HG02763 (cell line): ENCODE data around the gene STXBP1.
"Not testable (repeated sequence)": the region's sequence is repeated elsewhere in the genome, so short reads cannot be mapped to it uniquely, and the experiment has no call there.

ENCODE experiments used
- ATAC-seq: cut with Tn5 transposase; IDR thresholded peaks from one replicate; pipeline ENCODE4 v1.9.1; 2021; ENCODE audit warnings: mild to moderate bottlenecking, moderate library complexity; ENCODE audit not compliant: unreplicated experiment

The STXBP1 gene

GRCh38 chr9:127613583-127613954, 1.5 kb downstream of the STXBP1 start:
- ATAC-seq = no peak

DNA sequence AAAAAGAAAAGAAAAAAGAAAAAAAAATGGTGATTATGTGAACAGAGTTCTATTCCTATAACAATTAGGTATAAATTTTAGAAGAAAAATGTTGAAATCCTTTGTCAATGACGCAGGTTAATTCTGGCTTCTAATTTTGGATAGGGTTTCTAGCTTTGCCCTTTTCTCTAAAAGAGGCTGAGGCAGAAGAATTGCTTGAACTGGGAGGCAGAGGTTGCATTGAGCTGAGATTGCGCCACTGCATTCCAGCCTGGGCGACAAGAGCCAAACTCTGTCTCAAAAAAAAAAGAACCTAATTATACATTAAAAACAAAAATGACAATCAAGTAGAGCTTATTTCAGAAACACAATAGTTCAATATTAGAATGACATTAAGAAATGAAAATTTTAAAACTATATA, 2.9 kb downstream of the STXBP1 start:
- ATAC-seq = no peak

DNA sequence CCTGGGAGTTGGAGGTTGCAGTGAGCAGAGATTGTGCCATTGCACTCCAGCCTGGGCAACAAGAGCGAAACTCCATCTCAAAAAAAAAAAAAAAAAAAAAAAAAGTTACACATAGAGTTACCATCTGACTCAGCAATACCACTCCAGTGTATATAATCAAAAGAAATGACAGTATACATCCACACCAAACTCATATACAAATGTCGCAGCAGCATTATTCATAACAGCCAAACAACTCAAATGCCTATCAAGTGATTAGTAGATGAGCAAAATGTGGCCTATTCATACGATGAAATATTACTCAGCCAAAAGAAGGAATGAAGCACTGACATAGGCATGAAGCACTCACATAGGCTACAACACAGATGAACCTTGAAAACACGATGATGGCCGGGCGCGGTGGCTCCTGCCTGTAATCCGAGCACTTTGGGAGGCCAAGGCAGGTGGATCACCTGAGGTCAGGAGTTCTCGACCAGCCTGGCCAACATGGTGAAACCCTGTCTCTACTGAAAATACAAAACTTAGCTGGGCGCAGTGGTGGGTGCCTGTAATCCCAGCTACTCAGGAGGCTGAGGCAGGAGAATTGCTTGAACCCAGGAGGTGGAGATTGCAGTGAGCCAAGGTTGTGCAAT, 9.4 kb downstream of the STXBP1 start:
- ATAC-seq = not testable (repeated sequence)

GRCh38 chr9:127626752-127627493, 14.8 kb downstream of the STXBP1 start:
- ATAC-seq = no peak

- ATAC-seq = no peak
These were observed 15.4 kb downstream of the STXBP1 start for GRCh38 chr9:127627494-127627855.

- no peak for ATAC-seq
These were observed 16.8 kb downstream of the STXBP1 start for GRCh38 chr9:127628758-127629467.

GRCh38 chr9:127629468-127630081, 17.5 kb downstream of the STXBP1 start:
- ATAC-seq = no peak

- ATAC-seq = no peak
These were observed 21.3 kb downstream of the STXBP1 start for GRCh38 chr9:127633216-127633862.

GRCh38 chr9:127634021-127634420, 21.9 kb downstream of the STXBP1 start:
- no peak for ATAC-seq

- no peak for ATAC-seq
These were observed 22.6 kb downstream of the STXBP1 start for GRCh38 chr9:127634698-127635097.

DNA sequence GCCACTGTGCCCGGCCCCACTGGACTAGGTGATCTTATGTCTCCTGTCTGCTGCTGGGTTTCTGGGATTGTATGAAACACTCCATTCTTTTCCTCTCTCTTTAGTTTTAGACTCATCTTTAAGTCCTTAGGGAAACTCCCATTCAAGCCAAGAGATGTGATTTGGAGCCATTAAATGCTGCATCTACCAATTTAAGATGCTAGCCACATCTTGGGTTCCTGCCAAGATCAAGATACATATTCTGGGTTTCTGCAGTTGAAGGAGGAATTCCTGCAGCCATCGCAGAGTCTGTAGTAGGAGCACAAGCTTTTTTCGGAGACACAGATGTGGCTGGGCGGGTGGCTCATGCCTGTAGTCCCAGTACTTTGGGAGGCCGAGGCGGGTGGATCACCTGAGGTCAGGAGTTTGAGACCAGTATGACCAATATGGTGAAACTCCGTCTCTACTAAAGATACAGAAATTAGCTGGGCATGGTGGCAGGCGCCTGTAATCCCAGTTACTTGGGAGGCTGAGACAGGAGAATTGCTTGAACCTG, 23.2 kb downstream of the STXBP1 start:
- no peak for ATAC-seq

DNA sequence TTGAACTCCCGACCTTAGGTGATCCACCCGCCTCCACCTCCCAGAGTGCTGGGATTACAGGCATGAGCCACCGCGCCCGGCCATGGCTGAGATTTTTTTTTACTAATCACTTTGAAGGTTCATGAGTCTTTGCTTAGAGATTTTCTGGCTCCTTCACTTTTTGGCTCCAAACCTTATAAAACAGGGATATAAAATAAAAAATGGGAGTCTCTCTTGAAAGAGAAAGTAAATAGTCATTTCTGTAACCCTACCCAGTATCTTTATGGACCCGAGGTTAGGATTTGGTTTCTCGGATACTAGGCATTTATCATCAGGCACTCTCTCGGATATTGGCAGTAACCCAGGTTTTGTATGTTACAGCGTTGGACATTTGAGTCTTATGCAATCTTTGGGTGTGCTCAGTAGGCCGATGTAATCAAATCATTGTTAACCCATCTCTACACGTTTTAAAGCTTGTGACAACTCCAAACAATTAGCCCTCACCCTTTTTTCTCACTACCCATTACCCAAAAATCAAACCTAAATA, 25.3 kb downstream of the STXBP1 start:
- no peak for ATAC-seq

DNA sequence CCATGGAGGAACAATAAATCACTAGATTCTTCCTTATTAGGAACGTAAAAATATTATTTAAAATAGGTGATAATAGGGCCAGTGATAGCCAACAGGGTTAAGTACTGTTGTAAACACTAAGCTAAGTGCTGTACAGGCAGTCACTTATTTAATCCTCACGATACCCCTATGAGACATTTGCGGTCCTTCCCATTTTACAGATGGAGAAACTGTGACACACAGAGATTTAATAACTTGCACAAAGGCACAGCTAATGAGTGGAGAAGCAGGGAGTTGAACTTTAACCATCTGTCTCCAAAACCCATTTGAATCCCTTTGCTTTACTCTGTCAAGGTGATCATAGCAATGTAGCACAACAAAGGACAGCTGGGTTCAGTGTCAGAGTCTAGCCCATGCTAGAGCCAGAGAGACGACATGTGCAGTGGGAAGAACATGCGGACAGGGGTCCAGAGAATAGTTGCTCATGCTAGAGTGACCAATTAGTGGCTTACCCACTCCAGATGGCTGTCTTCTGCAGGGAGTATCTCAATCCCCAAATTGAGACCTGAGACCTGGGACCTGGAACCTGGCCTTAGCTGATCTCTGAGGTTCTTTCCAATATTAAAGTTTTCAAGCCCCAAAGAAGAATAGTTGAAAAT, 28.9 kb downstream of the STXBP1 start:
- no peak for ATAC-seq

GRCh38 chr9:127642082-127642740, 30.1 kb downstream of the STXBP1 start:
- no peak for ATAC-seq

- ATAC-seq = no peak
These were observed 32.2 kb downstream of the STXBP1 start for GRCh38 chr9:127644146-127644827.

GRCh38 chr9:127644943-127645342, 32.9 kb downstream of the STXBP1 start:
- no peak for ATAC-seq

- ATAC-seq = no peak
These were observed 35.4 kb downstream of the STXBP1 start for GRCh38 chr9:127647451-127647850.

DNA sequence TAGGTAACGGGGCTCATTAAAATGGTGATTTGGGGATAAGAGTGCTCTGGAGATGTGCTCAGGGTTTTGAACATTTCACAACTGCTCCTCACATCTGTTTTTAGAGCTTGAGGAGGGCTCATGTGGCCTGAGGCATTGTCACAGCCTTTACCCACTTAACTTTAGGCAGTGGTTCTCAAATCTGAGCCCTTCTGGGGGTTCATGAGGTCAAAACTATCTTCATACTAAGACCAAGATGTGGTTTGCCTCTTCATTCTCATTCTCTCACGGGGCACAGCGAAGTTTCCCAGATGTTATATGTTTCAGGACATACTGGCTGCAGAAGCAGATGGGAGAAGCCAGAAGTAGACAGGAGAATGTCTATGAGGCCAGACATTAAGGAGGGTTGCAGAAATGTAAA, 38.4 kb downstream of the STXBP1 start:
- no peak for ATAC-seq
